GM23338 (cell line): ENCODE measurements around the gene IL20. TPM values are rescaled to one million over a fixed set of nuclear protein-coding genes. Genes with fewer than 3 reads are reported as not detected.

Experiments used
- ATAC-seq: fragments of 200-7000 bp; cut with Tn5 transposase; 3 replicates; pipeline ENCODE4 v1.9.1; 2020
- DNase-seq: peaks from one replicate; pipeline ENCODE4 v3.0.0-alpha.2; 2015; ENCODE audit warnings: low spot score
- H2AFZ ChIP-seq: fragments of 200-600 bp; sonication (generic); 2 replicates; pipeline ENCODE4 v1.8.0; 2016; ENCODE audit warnings: antibody characterized with exemption, mild to moderate bottlenecking, moderate library complexity
- H3F3A ChIP-seq: fragments of 200-600 bp; sonication (generic); replicated peaks from 2 replicates; pipeline ENCODE4 v1.8.0; 2017; ENCODE audit warnings: antibody characterized with exemption, mixed run types, low read depth
- H3K27ac ChIP-seq: fragments of 200-600 bp; sonication (generic); 2 replicates; pipeline ENCODE4 v1.6.1; 2016; ENCODE audit warnings: low read depth
- H3K27me3 ChIP-seq: fragments of 200-600 bp; sonication (generic); 2 replicates; pipeline ENCODE4 v1.8.0; 2016; ENCODE audit warnings: mild to moderate bottlenecking, mixed run types, moderate library complexity; ENCODE audit not compliant: insufficient read depth
- H3K36me3 ChIP-seq: fragments of 200-600 bp; sonication (generic); 2 replicates; pipeline ENCODE4 v1.8.0; 2016; ENCODE audit warnings: mild to moderate bottlenecking; ENCODE audit not compliant: insufficient read depth
- H3K4me1 ChIP-seq: fragments of 200-600 bp; sonication (generic); 2 replicates; pipeline ENCODE4 v1.8.0; 2016; ENCODE audit warnings: mild to moderate bottlenecking, moderate library complexity; ENCODE audit not compliant: insufficient read depth
- H3K4me2 ChIP-seq: fragments of 200-600 bp; sonication (generic); 2 replicates; pipeline ENCODE4 v1.7.1; 2017; ENCODE audit warnings: mixed run types
- H3K4me3 ChIP-seq: fragments of 200-600 bp; sonication (generic); 2 replicates; pipeline ENCODE4 v1.6.1; 2016; ENCODE audit warnings: mixed run types
- H3K79me2 ChIP-seq: fragments of 200-600 bp; sonication (generic); replicated peaks from 2 replicates; pipeline ENCODE4 v1.8.0; 2017; ENCODE audit warnings: mild to moderate bottlenecking; ENCODE audit not compliant: insufficient read depth
- H3K9me2 ChIP-seq: fragments of 200-600 bp; sonication (generic); 2 replicates; pipeline ENCODE4 v1.8.0; 2017; ENCODE audit not compliant: insufficient read depth
- H4K20me1 ChIP-seq: fragments of 200-600 bp; sonication (generic); replicated peaks from 2 replicates; pipeline ENCODE4 v1.8.0; 2017; ENCODE audit warnings: mild to moderate bottlenecking; ENCODE audit not compliant: insufficient read depth
- H3K27ac Mint-ChIP-seq: 2 replicates; pipeline ENCODE4 v1.8.0; 2020; ENCODE audit warnings: inconsistent platforms, mild to moderate bottlenecking, moderate library complexity, mixed read lengths
- H3K27me3 Mint-ChIP-seq: 3 replicates; pipeline ENCODE4 v1.8.0; 2022; ENCODE audit warnings: low read depth, mild to moderate bottlenecking, moderate library complexity, mixed read lengths, inconsistent platforms; ENCODE audit not compliant: insufficient read depth, poor library complexity
- H3K36me3 Mint-ChIP-seq: 3 replicates; pipeline ENCODE4 v1.8.0; 2021; ENCODE audit warnings: low read depth, mild to moderate bottlenecking, inconsistent platforms, moderate library complexity, mixed read lengths
- H3K4me1 Mint-ChIP-seq: 3 replicates; pipeline ENCODE4 v1.8.0; 2020; ENCODE audit warnings: mild to moderate bottlenecking, inconsistent platforms, mixed read lengths
- H3K4me3 Mint-ChIP-seq: 3 replicates; pipeline ENCODE4 v1.8.0; 2021; ENCODE audit warnings: moderate library complexity, mild to moderate bottlenecking, inconsistent platforms, mixed read lengths
- H3K9me3 Mint-ChIP-seq: 3 replicates; pipeline ENCODE4 v1.8.0; 2020; ENCODE audit warnings: moderate library complexity, mild to moderate bottlenecking, inconsistent platforms, mixed read lengths
- CREB1 ChIP-seq: fragments of 250-450 bp; sonication (Bioruptor Pico); IDR thresholded peaks from 2 replicates; pipeline ENCODE4 v1.5.0; 2020; ENCODE audit warnings: low read depth, mild to moderate bottlenecking, moderate library complexity
- EZH2phosphoT487 ChIP-seq: fragments of 200-600 bp; sonication (generic); IDR thresholded peaks from one replicate; pipeline ENCODE4 v1.8.1; 2018; ENCODE audit warnings: antibody characterized with exemption; ENCODE audit not compliant: unreplicated experiment
- JUNB ChIP-seq: IDR thresholded peaks from one replicate; pipeline ENCODE4 v1.6.1; 2016; ENCODE audit warnings: antibody characterized with exemption; ENCODE audit not compliant: unreplicated experiment
- NANOG ChIP-seq: IDR thresholded peaks from 2 replicates; pipeline ENCODE4 v1.6.1; 2016; ENCODE audit warnings: antibody characterized with exemption, borderline replicate concordance
- POLR2AphosphoS5 ChIP-seq: IDR thresholded peaks from 2 replicates; pipeline ENCODE4 v1.6.1; 2016; ENCODE audit warnings: antibody characterized with exemption, low read depth
- STAT1 ChIP-seq: IDR thresholded peaks from one replicate; pipeline ENCODE4 v1.6.1; 2016; ENCODE audit warnings: antibody characterized with exemption; ENCODE audit not compliant: unreplicated experiment
- ZNF114 ChIP-seq: fragments of 250-450 bp; sonication (Bioruptor Pico); IDR thresholded peaks from 2 replicates; pipeline ENCODE4 v1.5.0; 2020; ENCODE audit warnings: mild to moderate bottlenecking, moderate library complexity
- polyA plus RNA-seq: library from polyadenylated mRNA; unstranded; fragments of >200 nt; fragmentation: Nextera tagmentation; extraction: Ambion mirVana; gene quantifications from 2 replicates; pipeline ENCODE4 v1.2.1, GENCODE V29; 2016
- total RNA-seq: library from RNA; depleted of rRNA; stranded (reverse); fragments of >200 nt; shearing (Covaris generic); gene quantifications from 2 replicates; pipeline ENCODE4 v1.2.3, GENCODE V29; 2014
- TF ChIP-seq, protein P1 (sequence below): IDR thresholded peaks from one replicate; pipeline ENCODE4 v1.6.1; 2018; ENCODE audit warnings: antibody characterized with exemption; ENCODE audit not compliant: unreplicated experiment
- TF ChIP-seq, protein P2 (sequence below): IDR thresholded peaks from 2 replicates; pipeline ENCODE4 v1.6.1; 2016; ENCODE audit warnings: antibody characterized with exemption

IL20 gene
- total and polyA plus RNA-seq, 2 experiments from 2014 or later: not detected

GRCh38 chr1:206915030-206915735, 49.8 kb downstream of the IL20 start (continued):
- TF ChIP-seq, protein P1, sequence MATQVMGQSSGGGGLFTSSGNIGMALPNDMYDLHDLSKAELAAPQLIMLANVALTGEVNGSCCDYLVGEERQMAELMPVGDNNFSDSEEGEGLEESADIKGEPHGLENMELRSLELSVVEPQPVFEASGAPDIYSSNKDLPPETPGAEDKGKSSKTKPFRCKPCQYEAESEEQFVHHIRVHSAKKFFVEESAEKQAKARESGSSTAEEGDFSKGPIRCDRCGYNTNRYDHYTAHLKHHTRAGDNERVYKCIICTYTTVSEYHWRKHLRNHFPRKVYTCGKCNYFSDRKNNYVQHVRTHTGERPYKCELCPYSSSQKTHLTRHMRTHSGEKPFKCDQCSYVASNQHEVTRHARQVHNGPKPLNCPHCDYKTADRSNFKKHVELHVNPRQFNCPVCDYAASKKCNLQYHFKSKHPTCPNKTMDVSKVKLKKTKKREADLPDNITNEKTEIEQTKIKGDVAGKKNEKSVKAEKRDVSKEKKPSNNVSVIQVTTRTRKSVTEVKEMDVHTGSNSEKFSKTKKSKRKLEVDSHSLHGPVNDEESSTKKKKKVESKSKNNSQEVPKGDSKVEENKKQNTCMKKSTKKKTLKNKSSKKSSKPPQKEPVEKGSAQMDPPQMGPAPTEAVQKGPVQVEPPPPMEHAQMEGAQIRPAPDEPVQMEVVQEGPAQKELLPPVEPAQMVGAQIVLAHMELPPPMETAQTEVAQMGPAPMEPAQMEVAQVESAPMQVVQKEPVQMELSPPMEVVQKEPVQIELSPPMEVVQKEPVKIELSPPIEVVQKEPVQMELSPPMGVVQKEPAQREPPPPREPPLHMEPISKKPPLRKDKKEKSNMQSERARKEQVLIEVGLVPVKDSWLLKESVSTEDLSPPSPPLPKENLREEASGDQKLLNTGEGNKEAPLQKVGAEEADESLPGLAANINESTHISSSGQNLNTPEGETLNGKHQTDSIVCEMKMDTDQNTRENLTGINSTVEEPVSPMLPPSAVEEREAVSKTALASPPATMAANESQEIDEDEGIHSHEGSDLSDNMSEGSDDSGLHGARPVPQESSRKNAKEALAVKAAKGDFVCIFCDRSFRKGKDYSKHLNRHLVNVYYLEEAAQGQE: no peak
- TF ChIP-seq EZH2phosphoT487 (no peak), ZNF114 (CRISPR knock-in tag) (no peak), NANOG (no peak), POLR2AphosphoS5 (no peak), STAT1 (no peak), JUNB (no peak), CREB1 (CRISPR knock-in tag) (no peak)
- TF ChIP-seq, protein P2, sequence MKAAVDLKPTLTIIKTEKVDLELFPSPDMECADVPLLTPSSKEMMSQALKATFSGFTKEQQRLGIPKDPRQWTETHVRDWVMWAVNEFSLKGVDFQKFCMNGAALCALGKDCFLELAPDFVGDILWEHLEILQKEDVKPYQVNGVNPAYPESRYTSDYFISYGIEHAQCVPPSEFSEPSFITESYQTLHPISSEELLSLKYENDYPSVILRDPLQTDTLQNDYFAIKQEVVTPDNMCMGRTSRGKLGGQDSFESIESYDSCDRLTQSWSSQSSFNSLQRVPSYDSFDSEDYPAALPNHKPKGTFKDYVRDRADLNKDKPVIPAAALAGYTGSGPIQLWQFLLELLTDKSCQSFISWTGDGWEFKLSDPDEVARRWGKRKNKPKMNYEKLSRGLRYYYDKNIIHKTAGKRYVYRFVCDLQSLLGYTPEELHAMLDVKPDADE: no peak

- no peak for ATAC-seq
- no peak overlapping the region for H3K4me2 ChIP-seq
- no peaks in the 10 kb centered on the region for H3K36me3 Mint-ChIP-seq
- DNase-seq: no peak
- no peaks in the 10 kb centered on the region for H3K4me1 Mint-ChIP-seq
- H3F3A ChIP-seq: no peaks in the 10 kb centered on the region
- peaks cover 7% of the 10 kb centered on the region for H3K27me3 Mint-ChIP-seq
- H3K9me3 Mint-ChIP-seq: no peaks in the 10 kb centered on the region
- H3K27me3 ChIP-seq: no peaks in the 10 kb centered on the region
- no peaks in the 10 kb centered on the region for H4K20me1 ChIP-seq
- no peak overlapping the region for H3K27ac ChIP-seq
- TF ChIP-seq POLR2AphosphoS5: no peak
- H3K4me3 Mint-ChIP-seq: no peak overlapping the region
- H3K36me3 ChIP-seq: no peaks in the 10 kb centered on the region
- H3K27ac Mint-ChIP-seq: no peak overlapping the region
- no peaks in the 10 kb centered on the region for H3K79me2 ChIP-seq
- no peaks in the 10 kb centered on the region for H3K4me1 ChIP-seq
- H2AFZ ChIP-seq: no peak overlapping the region
- H3K9me2 ChIP-seq: no peaks in the 10 kb centered on the region
- H3K4me3 ChIP-seq: no peak overlapping the region
Observed at GRCh38 chr1:206916000-206916709, 50.7 kb downstream of the IL20 start.
